Parathyroid adenoma (tissue), 2 donors: Measurements from ENCODE around the gene MTF1.

ENCODE experiments used
- H2AFZ ChIP-seq: fragments of 300-600 bp; sonication (generic); one replicate; pipeline ENCODE4 v1.7.0; 2017; ENCODE audit warnings: antibody characterized with exemption, mild to moderate bottlenecking
- H3K27ac ChIP-seq: fragments of 300-600 bp; sonication (generic); one replicate; pipeline ENCODE4 v1.7.0; 2017
- H3K27me3 ChIP-seq: fragments of 300-600 bp; sonication (generic); one replicate; pipeline ENCODE4 v1.7.0; 2017; ENCODE audit warnings: low read length; ENCODE audit not compliant: control insufficient read depth, insufficient read depth
- H3K36me3 ChIP-seq: fragments of 300-600 bp; sonication (generic); one replicate; pipeline ENCODE4 v1.7.0; 2017; ENCODE audit warnings: low read length; ENCODE audit not compliant: control insufficient read depth, insufficient read depth
- H3K4me1 ChIP-seq: fragments of 300-600 bp; sonication (generic); one replicate; pipeline ENCODE4 v1.7.0; 2017; ENCODE audit warnings: control low read depth
- H3K4me2 ChIP-seq: fragments of 300-600 bp; sonication (generic); one replicate; pipeline ENCODE4 v1.7.0; 2017; ENCODE audit warnings: low read length
- H3K4me3 ChIP-seq: fragments of 300-600 bp; sonication (generic); one replicate; pipeline ENCODE4 v1.7.0; 2017; ENCODE audit warnings: low read depth, low read length
- H3K79me2 ChIP-seq: fragments of 300-600 bp; sonication (generic); one replicate; pipeline ENCODE4 v1.7.0; 2017; ENCODE audit warnings: control low read depth
- H3K9ac ChIP-seq: fragments of 300-600 bp; sonication (generic); one replicate; pipeline ENCODE4 v1.7.0; 2017; ENCODE audit warnings: mild to moderate bottlenecking
- H3K9me3 ChIP-seq: fragments of 300-600 bp; sonication (generic); one replicate; pipeline ENCODE4 v1.7.0; 2017; ENCODE audit warnings: low read length; ENCODE audit not compliant: control insufficient read depth
- CTCF ChIP-seq: fragments of 300-600 bp; sonication (generic); IDR thresholded peaks from one replicate; pipeline ENCODE4 v1.7.0; 2017; ENCODE audit warnings: antibody characterized with exemption, mild to moderate bottlenecking
- donor health status: primary hyperparathyroidism.

The MTF1 gene

GRCh38 chr1:37793773-37794371 is 65.5 kb downstream of the MTF1 start, which contains the start of gene MANEAL:
Gene MANEAL (plus strand): TSS chr1:37793847. CDS start chr1:37794183, 336 bp downstream.
- no peaks in the 10 kb centered on the region for H3K36me3 ChIP-seq
- H3K9me3 ChIP-seq = no peaks in the 10 kb centered on the region
- no peaks in the 10 kb centered on the region for H3K27me3 ChIP-seq
- peak within 1 kb of the TSS; percentile 78 for H3K4me2 ChIP-seq
- no peak within 1 kb of the TSS for H3K27ac ChIP-seq
- H2AFZ ChIP-seq = peak within 1 kb of the TSS; percentile 83
- no peak within 1 kb of the TSS for H3K9ac ChIP-seq
- peak within 1 kb of the TSS; percentile 38 for H3K4me3 ChIP-seq
- H3K4me1 ChIP-seq = no peaks in the 10 kb centered on the region
- no peaks in the 10 kb centered on the region for H3K79me2 ChIP-seq
- TF ChIP-seq CTCF = no peak

GRCh38 chr1:37792943-37793686 is 66.3 kb downstream of the MTF1 start:
- no peaks in the 10 kb centered on the region for H3K4me1 ChIP-seq
- peak overlapping the region; percentile 44 for H3K4me2 ChIP-seq
- H3K79me2 ChIP-seq = no peaks in the 10 kb centered on the region
- no peaks in the 10 kb centered on the region for H3K36me3 ChIP-seq
- H2AFZ ChIP-seq = peak overlapping the region; percentile 83
- no peak for TF ChIP-seq CTCF
- no peaks in the 10 kb centered on the region for H3K27me3 ChIP-seq
- no peaks in the 10 kb centered on the region for H3K9me3 ChIP-seq
- H3K27ac ChIP-seq = no peak overlapping the region
- H3K4me3 ChIP-seq = peak overlapping the region; percentile 27
- H3K9ac ChIP-seq = no peak overlapping the region

- Histone ChIP-seq H3K4me2 (no peak overlapping the region), H3K4me3 (no peak overlapping the region), H3K79me2 (no peaks in the 10 kb centered on the region), H3K9ac (no peak overlapping the region), H3K27me3 (no peaks in the 10 kb centered on the region), H3K36me3 (no peaks in the 10 kb centered on the region), H3K9me3 (no peaks in the 10 kb centered on the region), H3K4me1 (no peaks in the 10 kb centered on the region), H2AFZ (no peak overlapping the region), H3K27ac (no peak overlapping the region)
- TF ChIP-seq CTCF = no peak
Measured at GRCh38 chr1:37782491-37782890, 76.9 kb downstream of the MTF1 start.

- Histone ChIP-seq H3K27ac (no peak overlapping the region), H3K27me3 (no peaks in the 10 kb centered on the region), H3K9me3 (no peaks in the 10 kb centered on the region), H2AFZ (no peak overlapping the region), H3K4me2 (no peak overlapping the region), H3K36me3 (no peaks in the 10 kb centered on the region), H3K9ac (no peak overlapping the region), H3K79me2 (no peaks in the 10 kb centered on the region), H3K4me1 (no peaks in the 10 kb centered on the region), H3K4me3 (no peak overlapping the region)
- TF ChIP-seq CTCF = no peak
Measured at GRCh38 chr1:37778654-37779053, 80.7 kb downstream of the MTF1 start.
